GM18873 (cell line): ENCODE results near the gene CAMK1D.
"Not testable (repeated sequence)": the region's sequence is repeated elsewhere in the genome, so short reads cannot be mapped to it uniquely, and the experiment has no call there.

Experiments used
- ATAC-seq: cut with Tn5 transposase; IDR thresholded peaks from one replicate; pipeline ENCODE4 v1.9.1; 2021; ENCODE audit warnings: mild to moderate bottlenecking, moderate library complexity, moderate number of reproducible peaks; ENCODE audit not compliant: unreplicated experiment, low FRiP score

The CAMK1D gene

DNA sequence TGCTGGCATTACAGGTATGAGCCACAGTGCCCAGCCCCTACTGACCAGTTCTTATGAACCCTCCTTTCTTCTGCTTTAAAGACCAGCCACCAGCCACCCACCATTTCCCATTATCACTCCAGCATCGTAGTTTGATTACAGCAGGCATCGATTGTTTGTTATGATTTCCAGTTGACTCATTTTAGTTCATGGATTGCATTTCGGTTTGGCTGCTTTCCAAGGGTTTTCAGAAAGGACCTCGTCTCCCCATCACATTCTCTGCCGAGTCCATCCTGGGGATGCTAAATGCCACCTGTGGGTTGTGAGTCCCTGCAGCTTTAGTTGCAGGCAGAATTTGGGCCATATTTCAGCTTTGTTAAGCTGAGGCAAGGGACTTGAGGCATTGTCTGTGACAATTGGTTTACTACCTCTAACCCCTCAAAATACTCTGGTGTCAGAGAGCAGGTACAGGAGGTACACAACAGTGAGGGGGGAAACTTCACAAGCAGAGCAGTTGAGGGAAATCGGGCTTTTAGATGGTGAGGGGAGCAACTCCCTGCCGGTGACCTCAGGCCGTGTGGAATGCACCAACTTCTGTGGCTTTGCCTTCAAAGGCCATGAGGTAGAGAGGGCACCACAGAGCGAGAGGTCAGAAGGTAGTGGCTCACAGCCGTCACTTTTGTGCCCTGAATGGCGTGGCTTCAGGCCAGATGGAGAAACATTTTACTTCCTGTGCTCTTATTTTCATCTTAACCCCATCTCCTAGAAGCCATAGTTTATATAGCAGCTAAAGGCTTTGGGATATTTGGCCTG is 448.3 kb downstream of the CAMK1D start:
- no peak for ATAC-seq

DNA sequence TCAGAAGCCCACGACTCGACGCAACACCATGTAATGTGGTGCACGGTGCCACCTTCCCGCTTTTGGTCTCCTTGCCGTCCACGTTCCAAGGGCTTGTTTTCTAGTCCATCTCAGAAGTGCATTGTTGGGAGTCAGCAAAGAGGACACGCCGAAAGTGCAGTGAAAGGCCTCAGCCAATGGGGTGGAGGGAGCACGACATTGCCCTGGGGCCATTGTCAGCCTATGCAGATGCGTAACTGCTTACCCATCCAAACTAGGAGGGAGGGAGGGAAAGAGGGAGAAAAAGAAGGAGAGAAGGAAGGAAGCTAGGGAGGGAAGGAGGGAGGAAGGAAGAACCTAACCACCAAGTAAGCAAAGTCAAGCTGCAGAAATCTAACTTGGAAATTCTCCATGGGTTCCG is 449.8 kb downstream of the CAMK1D start:
- no peak for ATAC-seq

DNA sequence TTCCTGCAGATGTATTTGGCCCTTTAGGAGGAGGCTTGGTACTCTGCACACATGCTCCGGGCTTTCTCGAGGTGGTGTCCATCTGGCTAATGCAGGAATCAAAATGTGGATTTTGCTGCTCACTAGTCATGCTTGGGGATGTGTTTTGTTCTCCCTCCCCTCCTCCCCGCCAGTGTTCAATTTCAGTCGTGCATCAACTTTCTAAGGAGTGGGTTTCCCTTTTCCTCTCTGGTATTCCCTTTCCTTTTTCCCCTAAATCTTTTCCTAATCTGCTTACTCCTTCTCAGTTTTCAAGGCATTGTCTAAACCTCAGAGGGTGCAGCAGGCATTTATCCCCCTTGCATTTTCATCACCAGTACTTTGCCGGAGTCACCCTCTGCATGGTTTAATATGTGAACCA is 450.4 kb downstream of the CAMK1D start:
- ATAC-seq = no peak

DNA sequence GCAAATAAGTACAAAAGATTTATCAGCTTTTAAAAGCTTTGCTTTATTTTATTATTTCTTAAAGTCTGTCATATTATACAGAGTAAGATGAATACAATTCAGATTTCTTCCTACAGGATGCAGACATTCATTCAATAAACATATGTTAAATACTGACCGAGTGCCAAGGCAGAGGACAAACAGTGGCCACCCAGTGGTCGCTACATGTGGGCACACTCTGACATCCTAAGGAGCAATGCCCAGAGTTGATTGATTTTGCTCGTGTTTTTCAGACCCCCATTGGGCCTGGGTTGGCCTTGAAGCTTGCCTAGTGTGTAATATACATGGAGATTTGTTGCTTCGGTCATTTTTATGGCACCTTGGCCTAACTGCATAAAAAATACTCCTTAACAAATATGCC is 451.0 kb downstream of the CAMK1D start:
- ATAC-seq = no peak

DNA sequence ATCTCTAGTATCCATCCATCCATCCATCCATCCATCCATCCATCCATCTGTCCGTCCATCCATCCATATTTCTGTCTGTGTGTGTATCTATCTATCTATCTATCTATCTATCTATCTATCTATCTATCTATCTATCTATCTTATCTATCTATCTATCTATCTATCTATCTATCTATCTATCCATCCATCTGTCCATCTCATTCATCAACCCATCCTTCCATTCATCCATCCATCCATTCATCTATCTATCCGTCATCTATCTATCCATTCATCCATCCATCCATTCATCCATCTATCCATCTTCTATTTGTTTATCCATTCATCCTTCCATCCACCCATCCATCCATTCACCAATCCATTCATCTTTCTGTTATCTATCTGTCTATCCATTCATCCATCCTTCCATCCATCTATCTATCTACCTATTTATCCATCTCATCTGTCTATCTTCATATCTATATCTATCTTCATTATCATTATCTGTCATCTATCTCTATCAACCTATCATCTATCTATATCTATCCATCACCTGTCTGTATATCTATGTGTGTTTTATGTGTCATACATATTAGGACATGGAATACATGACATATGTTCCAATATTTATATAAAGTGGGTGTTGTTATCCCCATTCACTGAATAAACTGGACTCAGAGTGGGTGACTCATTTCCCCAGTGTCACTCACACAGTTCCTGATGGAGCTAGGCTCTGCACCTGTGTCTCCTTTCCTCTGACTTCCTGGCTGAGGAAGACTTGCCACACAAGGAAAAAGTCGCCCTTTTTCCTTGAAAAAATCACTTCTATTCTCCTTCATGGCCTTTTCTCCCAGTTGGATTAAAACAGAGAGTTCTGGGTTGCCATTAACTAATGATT is 452.1 kb downstream of the CAMK1D start:
- ATAC-seq = no peak

DNA sequence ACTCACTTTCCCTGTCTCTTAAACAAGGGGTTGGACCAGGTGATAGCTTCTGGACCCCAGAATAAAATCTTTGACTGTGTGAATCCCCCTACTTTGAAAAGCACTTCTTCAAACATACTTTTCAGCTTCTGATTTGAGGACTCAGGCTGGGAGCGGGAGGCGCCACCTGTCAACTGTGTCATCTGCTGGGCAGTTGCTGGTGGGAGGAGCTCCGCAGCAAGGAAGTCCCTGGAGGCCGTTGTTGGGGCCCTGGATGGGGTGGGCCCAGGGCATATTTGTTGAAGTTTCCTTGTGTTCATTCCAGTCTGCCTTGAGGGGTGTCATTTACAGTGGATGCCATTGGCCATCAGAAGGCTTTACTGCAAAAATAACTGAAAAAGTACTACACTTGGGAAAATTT is 454.4 kb downstream of the CAMK1D start:
- no peak for ATAC-seq

DNA sequence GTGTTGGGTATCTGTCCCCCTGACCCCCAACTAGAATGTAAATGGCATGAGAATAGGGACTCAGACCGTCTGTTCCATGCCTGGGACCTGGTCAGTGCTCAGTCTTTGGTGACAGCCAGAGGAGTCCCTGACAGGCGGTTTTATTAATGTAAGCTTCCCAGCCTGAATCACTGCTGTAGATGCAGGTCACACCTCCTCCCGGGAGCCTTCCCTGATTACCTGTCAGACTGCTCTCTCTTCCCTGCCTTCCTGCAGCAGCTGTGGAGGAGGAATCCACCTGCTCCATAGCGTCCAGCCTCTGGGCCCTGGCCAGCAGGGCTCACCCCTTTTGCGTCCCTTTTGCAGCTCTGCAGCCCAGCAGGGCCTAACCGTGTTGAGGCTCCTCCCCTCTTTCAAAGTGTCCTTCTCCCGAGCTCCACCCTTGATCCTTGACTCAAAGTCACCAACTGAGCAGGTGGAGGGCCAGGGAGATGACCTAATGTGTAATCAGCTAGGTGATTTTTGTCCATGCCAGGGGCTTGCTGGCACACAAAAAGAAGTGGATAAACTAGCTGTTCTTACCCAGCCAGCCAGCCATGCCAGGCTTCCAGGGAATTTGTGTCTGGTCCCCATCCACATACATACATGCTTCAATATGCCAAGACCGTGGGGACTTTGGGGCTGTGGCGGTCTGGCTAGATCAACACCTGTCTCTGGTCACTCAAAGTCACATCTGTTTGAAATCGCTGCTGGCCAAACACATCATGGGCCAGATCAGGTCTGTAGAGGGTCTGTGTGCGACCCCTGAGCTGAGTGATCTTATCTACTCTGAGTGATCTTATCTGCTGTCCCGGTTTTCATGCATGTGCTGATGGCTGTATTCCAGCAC is 457.1 kb downstream of the CAMK1D start:
- no peak for ATAC-seq

DNA sequence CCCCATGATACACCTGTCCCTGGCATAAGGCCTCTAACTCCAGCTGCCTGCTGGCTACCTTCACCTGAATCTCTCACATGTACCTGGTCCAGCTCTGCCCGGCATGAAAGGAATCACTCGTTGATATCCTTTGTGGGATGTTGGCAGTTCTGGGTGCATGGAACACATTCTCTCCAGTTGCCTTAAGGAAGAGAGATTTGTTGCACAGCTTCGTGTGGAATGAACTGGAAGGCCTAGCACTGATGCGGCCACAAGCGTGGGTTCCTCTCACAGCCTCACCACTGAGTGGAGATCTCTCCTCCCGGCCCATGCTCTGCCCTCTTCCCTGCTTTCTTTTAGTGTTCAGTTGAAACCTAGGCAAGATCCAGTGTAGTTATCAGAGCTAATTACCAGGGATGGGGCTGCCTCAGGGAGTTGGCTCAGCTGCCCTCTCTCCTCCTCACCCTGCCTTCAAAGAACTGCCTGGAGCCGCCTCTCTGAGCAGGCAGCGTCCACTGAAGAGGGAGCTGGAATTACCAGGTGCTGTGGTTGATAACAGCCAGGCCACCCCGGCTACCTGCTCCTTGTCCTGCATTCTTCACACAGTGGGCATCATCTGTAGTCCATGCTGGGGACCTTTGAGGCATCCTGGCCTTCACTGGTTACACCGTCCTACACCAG is 457.9 kb downstream of the CAMK1D start:
- ATAC-seq = no peak

DNA sequence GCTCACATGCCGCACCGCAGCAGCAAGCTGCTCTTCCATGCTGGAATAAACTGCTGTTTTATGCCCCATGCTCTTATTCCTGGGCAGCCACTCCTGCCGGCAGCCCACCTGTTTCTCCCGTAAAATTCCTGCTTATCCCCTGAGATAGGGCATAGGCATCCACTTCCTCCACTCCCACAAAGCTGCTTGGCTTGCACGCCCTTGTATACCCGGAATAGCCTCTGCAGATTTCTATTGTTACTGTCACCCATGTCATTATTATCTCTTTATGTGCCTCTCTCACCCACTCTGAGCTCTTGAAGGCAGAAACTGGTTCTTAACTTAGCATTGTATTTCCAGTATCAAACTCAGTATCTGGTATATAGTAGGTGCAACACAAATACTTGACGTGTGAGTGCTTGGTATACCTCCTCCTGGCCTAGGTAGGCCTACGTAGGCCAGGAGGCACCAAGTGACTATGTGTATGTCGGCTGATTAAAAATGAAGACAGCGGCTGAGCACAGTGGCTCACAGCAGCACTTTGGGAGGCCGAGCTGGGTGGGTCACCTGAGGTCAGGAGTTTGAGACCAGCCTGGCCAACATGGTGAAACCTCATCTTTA is 458.8 kb downstream of the CAMK1D start:
- no peak for ATAC-seq

DNA sequence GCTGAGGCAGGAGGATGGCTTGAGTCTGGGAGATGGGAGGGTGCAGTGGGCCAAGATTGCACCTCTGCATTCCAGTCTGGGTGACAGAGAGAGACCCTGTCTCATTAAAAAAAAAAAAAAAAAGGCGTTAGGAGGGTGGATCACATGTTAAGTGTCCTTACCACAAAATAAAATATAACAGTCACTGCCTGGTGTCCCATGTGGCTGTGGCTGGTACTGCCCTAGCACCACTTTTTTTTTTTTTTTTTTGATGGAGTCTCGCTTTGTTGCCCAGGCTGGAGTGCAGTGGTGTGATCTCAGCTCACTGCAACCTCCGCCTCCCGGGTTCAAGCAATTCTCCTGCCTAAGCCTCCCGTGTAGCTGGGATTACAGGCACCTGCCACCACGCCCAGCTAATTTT is 460.7 kb downstream of the CAMK1D start:
- ATAC-seq = not testable (repeated sequence)

DNA sequence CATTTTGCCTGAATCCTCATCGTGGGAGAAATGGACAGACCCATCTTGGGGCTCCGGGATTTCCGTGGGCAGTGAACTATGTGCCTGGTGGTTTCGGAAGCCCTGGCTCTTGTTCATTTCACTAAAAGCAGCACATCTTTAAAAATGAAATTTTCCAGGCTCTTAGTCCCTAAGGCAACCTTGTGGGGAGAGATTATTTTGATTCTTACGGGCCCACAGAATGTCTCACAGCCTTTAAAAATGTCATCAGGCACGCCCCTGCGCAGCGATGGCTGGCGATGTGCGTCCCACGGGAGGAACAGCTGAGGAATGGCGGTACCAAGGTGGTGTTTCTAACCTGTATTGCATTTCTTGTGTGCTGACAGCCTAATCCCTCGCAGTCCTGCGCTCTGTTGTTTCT is 462.5 kb downstream of the CAMK1D start:
- no peak for ATAC-seq

DNA sequence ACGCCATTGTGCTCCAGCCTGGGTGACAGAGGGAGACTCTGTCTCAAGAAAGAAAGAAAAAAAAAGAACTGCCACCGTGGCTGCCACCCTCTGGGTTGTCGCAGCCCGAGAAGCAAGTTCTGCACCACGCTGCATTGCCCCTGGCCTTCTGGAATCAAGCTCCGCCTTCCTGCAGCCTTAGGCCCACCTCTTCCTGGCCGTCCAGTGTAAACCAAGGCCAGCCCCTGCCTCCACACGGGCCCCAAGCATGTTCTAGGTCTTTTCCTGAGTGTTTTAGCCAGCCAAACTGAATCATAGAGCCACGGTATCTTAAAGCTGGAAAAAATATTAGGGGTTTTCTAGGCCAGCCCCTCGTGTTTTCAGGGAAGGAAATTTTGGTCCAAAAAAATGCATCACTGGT is 463.2 kb downstream of the CAMK1D start:
- no peak for ATAC-seq

DNA sequence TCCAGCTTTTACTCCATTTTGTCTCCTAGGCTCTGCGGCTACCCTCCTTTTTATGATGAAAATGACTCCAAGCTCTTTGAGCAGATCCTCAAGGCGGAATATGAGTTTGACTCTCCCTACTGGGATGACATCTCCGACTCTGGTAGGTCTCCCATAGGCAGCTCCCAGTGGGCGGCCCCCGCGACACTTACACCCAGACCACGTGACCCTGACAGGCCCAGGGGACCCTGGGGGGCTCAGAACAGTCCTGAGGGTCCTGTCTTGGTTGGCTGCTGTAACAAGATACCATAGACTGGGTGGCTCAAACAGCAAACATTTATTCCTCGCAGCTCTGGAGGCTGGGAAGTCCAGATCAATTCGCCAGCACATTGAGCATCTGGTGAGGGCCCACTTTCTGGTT is 464.8 kb downstream of the CAMK1D start:
- ATAC-seq = no peak

DNA sequence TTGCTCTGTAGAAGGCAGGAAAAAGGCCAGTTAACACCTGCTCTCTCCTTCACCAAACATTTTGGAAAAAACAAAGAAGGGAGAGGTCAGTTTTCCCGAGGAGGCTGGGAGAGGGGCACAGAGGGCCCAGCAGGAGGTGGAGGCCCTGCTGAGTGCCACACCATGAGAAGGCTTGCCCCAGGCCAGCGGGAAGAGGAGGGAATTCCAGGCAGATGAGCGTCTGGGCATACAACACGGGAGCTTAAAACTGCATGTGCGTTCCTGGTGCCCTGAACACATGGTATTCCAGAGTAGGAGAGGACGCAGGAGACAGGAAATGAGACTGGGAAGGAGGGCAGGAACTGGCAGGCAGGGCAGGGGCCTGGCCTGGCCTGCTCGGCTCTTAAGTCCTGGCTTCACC is 469.7 kb downstream of the CAMK1D start:
- no peak for ATAC-seq

DNA sequence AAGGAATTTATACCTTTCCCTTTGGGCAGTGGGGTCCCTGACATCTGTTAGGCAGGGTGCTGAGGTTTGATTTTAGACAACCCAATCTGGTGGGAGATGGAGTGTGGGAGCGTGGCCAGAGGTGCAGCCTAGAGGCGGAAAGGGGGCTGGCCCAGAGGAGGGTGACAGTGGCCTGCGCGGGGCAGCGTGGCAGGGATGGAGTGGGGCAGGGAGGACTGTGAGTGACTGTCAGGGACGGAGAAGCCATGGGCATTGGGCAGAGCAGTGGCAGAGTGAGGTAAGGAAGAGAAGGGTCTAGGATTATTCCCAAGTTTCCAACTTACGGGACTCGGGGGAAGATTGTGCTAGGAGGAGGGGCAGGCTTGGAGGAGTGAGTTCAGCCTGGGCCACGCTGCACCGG is 470.3 kb downstream of the CAMK1D start:
- ATAC-seq = no peak

DNA sequence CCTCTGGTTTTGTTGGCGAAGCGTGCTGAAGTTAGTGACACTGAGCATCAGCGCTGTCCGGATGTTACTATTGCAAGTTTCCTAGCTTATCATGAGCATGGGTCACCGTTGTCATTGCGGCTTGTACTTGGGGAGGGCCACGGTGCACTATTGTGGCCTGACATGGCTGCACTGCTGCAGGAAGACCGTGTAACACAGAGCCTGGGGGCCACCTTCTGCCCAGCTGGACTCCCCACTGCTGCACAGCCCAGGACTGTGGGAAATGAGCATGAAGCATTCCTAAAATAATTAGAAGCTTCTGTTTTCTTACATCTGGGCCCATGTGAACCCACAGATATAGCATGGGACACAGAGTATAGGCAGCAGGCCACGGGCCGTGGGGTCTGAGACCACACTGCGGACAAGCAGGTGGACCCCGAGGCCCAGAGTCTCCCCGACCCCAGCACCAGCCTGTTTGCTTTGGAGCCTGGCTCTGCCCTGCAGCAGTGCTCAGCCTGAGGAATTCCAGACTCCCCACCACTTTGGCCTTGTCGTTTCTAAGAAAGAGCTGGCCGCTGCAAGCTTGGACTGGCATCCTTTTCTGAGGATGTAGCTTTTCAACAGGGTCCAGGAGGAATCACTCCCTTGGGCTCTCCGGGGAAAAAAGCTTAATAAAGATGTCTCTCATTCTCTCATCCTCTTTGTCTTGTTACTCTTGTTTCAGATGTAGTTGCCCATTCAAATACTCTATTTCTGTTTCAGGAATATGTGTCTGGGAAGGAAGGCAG is 473.0 kb downstream of the CAMK1D start:
- no peak for ATAC-seq

DNA sequence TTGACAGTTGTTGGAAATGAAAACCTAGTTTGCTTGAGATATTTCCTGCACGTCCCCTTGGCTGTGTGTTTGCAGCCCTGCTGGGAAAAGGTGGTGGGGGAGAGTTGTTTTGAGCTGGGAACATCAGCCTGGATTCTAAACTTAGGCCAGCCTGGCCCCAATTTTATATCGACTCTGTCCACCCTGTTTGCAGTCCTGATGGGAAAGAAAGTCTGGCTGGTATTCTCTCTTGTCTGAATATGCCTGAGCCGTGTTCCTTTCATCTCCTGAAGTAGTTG is 473.5 kb downstream of the CAMK1D start:
- ATAC-seq = no peak

DNA sequence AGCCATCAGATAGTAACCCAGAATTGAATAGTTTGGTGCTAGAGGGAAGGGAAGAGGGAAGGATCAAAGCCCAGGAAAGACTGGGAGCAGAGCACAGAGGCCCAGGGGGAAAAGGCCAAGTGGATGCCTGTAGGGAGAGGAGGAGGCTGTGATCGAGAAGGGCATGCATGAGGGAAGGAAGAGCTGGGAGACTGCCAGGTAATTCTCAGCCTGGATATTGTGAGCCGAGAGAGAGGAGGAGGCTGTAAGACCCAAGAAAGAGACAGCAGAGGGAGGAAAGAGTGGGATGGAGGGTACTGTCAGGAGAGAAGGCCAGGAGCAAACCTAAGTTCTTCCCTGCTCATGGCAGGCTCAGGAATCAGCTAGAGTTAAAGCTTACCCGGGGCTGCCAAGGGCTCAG is 474.0 kb downstream of the CAMK1D start:
- ATAC-seq = no peak

DNA sequence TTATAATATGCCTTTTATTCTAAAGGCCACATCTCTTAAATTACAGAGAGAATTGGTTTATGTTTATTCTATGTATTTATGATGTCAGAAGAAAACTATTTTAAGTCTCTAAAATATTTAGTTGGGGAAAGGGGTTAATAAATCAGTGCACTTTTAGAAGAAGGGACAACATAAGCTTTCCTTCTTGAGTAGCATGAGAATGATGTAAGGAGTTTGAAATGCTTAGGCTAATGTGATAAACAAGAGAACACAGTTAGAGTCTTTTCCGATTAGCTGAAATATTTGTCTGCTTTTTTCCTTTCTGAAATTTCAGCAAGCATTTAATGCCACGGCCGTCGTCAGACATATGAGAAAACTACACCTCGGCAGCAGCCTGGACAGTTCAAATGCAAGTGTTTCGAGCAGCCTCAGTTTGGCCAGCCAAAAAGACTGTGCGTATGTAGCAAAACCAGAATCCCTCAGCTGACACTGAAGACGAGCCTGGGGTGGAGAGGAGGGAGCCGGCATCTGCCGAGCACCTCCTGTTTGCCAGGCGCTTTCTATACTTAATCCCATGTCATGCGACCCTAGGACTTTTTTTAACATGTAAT is 476.0 kb downstream of the CAMK1D start:
- no peak for ATAC-seq
